ENCODE results near the gene PPHLN1. TPM values are rescaled to one million over a fixed set of nuclear protein-coding genes. Genes with fewer than 3 reads are reported as not detected.
A peak's percentile ranks its signal among the peaks of the same experiment; 100 is the strongest.

PPHLN1 gene
- total RNA-seq, 2 experiments from 2014 or later: 76.9 to 79.3 TPM

- no peak for DNase-seq
- POLR2A ChIA-PET: interaction anchor here (1.3 kb wide), 1 partner anchor 18 kb away, joined by 3 read pairs; no protein-coding TSS in a partner anchor
- no peaks in the 10 kb centered on the region for H3K4me1 Mint-ChIP-seq (ENCODE audit: low read depth)
- no peak overlapping the region for H3K27ac Mint-ChIP-seq
- H3K36me3 Mint-ChIP-seq (ENCODE audit: low read depth): peaks cover 43% of the 10 kb centered on the region
- H3K27me3 Mint-ChIP-seq (ENCODE audit: low read depth): no peaks in the 10 kb centered on the region
- peaks cover 2% of the 10 kb centered on the region for H3K9me3 Mint-ChIP-seq (ENCODE audit: insufficient read depth)
- no peak for ATAC-seq
- CTCF ChIA-PET: no interaction called here
- H3K4me3 Mint-ChIP-seq: no peak overlapping the region
Measured at GRCh38 chr12:42448841-42449240, 122.9 kb downstream of the PPHLN1 start.

- peaks cover 29% of the 10 kb centered on the region for H3K36me3 Mint-ChIP-seq (ENCODE audit: low read depth)
- ChIA-PET CTCF (interaction anchor here (1.1 kb wide), 1 partner anchor 11 kb away, joined by 4 read pairs; no protein-coding TSS in a partner anchor), POLR2A (no interaction called here)
- ATAC-seq (no peak), DNase-seq (no peak)
- H3K27ac Mint-ChIP-seq: no peak overlapping the region
- no peak overlapping the region for H3K4me3 Mint-ChIP-seq
- H3K4me1 Mint-ChIP-seq (ENCODE audit: low read depth): no peaks in the 10 kb centered on the region
- H3K27me3 Mint-ChIP-seq (ENCODE audit: low read depth): no peaks in the 10 kb centered on the region
- no peaks in the 10 kb centered on the region for H3K9me3 Mint-ChIP-seq (ENCODE audit: insufficient read depth)
Measured at GRCh38 chr12:42450248-42450647, 124.3 kb downstream of the PPHLN1 start.

- H3K27ac Mint-ChIP-seq: no peak overlapping the region
- POLR2A ChIA-PET: no interaction called here
- CTCF ChIA-PET: interaction anchor here (1.4 kb wide), 1 partner anchor 10 kb away, joined by 3 read pairs; no protein-coding TSS in a partner anchor
Measured at GRCh38 chr12:42458575-42458974, 132.6 kb downstream of the PPHLN1 start.

GRCh38 chr12:42459336-42459847 is 133.4 kb downstream of the PPHLN1 start:
- H3K27ac Mint-ChIP-seq: no peak overlapping the region
- H3K36me3 Mint-ChIP-seq (ENCODE audit: low read depth): no peaks in the 10 kb centered on the region
- DNase-seq: no peak
- no peak for ATAC-seq
- no peaks in the 10 kb centered on the region for H3K9me3 Mint-ChIP-seq (ENCODE audit: insufficient read depth)
- ChIA-PET POLR2A (no interaction called here), CTCF (interaction anchor here (1.4 kb wide), 1 partner anchor 10 kb away, joined by 3 read pairs; no protein-coding TSS in a partner anchor)
- peaks cover 3% of the 10 kb centered on the region for H3K27me3 Mint-ChIP-seq (ENCODE audit: low read depth)
- H3K4me1 Mint-ChIP-seq (ENCODE audit: low read depth): no peaks in the 10 kb centered on the region
- H3K4me3 Mint-ChIP-seq: no peak overlapping the region

More at GRCh38 chr12:42458575-42458974, 132.6 kb downstream of the PPHLN1 start:
- ATAC-seq (no peak), DNase-seq (no peak)
- Mint-ChIP-seq H3K4me3 (no peak overlapping the region), H3K9me3 (ENCODE audit: insufficient read depth) (no peaks in the 10 kb centered on the region), H3K4me1 (ENCODE audit: low read depth) (no peaks in the 10 kb centered on the region), H3K36me3 (ENCODE audit: low read depth) (no peaks in the 10 kb centered on the region), H3K27me3 (ENCODE audit: low read depth) (peaks cover 3% of the 10 kb centered on the region)

- ChIA-PET POLR2A (no interaction called here), CTCF (no interaction called here)
- Mint-ChIP-seq H3K27me3 (ENCODE audit: low read depth) (peaks cover 3% of the 10 kb centered on the region), H3K4me1 (ENCODE audit: low read depth) (no peaks in the 10 kb centered on the region), H3K9me3 (ENCODE audit: insufficient read depth) (no peaks in the 10 kb centered on the region), H3K36me3 (ENCODE audit: low read depth) (no peaks in the 10 kb centered on the region), H3K27ac (no peak overlapping the region), H3K4me3 (no peak overlapping the region)
- DNase-seq (no peak), ATAC-seq (no peak)
Measured at GRCh38 chr12:42462486-42462885, 136.5 kb downstream of the PPHLN1 start.

- CTCF ChIA-PET: no interaction called here
- ATAC-seq (no peak), DNase-seq (no peak)
- POLR2A ChIA-PET: no interaction called here
- Mint-ChIP-seq H3K4me1 (ENCODE audit: low read depth) (peaks cover 6% of the 10 kb centered on the region), H3K4me3 (no peak overlapping the region), H3K27me3 (ENCODE audit: low read depth) (no peaks in the 10 kb centered on the region), H3K9me3 (ENCODE audit: insufficient read depth) (no peaks in the 10 kb centered on the region), H3K27ac (no peak overlapping the region), H3K36me3 (ENCODE audit: low read depth) (no peaks in the 10 kb centered on the region)
Measured at GRCh38 chr12:42463671-42464070, 137.7 kb downstream of the PPHLN1 start.

GRCh38 chr12:42468341-42468821 is 142.4 kb downstream of the PPHLN1 start:
- Mint-ChIP-seq H3K4me1 (ENCODE audit: low read depth) (peaks cover 20% of the 10 kb centered on the region), H3K9me3 (ENCODE audit: insufficient read depth) (no peaks in the 10 kb centered on the region), H3K27me3 (ENCODE audit: low read depth) (peaks cover 8% of the 10 kb centered on the region), H3K4me3 (no peak overlapping the region), H3K27ac (no peak overlapping the region), H3K36me3 (ENCODE audit: low read depth) (no peaks in the 10 kb centered on the region)
- CTCF ChIA-PET: interaction anchor here (0.7 to 3.3 kb wide), 5 partner anchors 9 to 101 kb away, joined by 3 to 15 read pairs (median 8); no protein-coding TSS in a partner anchor
- no peak for DNase-seq
- POLR2A ChIA-PET: no interaction called here
- no peak for ATAC-seq

GRCh38 chr12:42468921-42469320 is 143.0 kb downstream of the PPHLN1 start:
- ChIA-PET POLR2A (no interaction called here), CTCF (interaction anchor here (0.7 to 3.3 kb wide), 5 partner anchors 10 to 100 kb away, joined by 3 to 15 read pairs (median 8); no protein-coding TSS in a partner anchor)
- Mint-ChIP-seq H3K36me3 (ENCODE audit: low read depth) (no peaks in the 10 kb centered on the region), H3K27me3 (ENCODE audit: low read depth) (peaks cover 12% of the 10 kb centered on the region), H3K4me1 (ENCODE audit: low read depth) (peaks cover 20% of the 10 kb centered on the region), H3K27ac (peak overlapping the region; percentile 21), H3K9me3 (ENCODE audit: insufficient read depth) (no peaks in the 10 kb centered on the region), H3K4me3 (peak overlapping the region; percentile 53)
- DNase-seq (no peak), ATAC-seq (peak; percentile 37)

GRCh38 chr12:42469355-42470175 is 143.6 kb downstream of the PPHLN1 start:
- peak; percentile 22 for DNase-seq
- H3K4me3 Mint-ChIP-seq: peak overlapping the region; percentile 53
- H3K36me3 Mint-ChIP-seq (ENCODE audit: low read depth): no peaks in the 10 kb centered on the region
- no peaks in the 10 kb centered on the region for H3K9me3 Mint-ChIP-seq (ENCODE audit: insufficient read depth)
- peak; percentile 74 for ATAC-seq
- peak overlapping the region; percentile 21 for H3K27ac Mint-ChIP-seq
- H3K4me1 Mint-ChIP-seq (ENCODE audit: low read depth): peaks cover 20% of the 10 kb centered on the region
- ChIA-PET CTCF (interaction anchor here (0.7 to 3.3 kb wide), 5 partner anchors 10 to 98 kb away, joined by 3 to 15 read pairs (median 8); no protein-coding TSS in a partner anchor), POLR2A (no interaction called here)
- H3K27me3 Mint-ChIP-seq (ENCODE audit: low read depth): peaks cover 12% of the 10 kb centered on the region

- no peaks in the 10 kb centered on the region for H3K36me3 Mint-ChIP-seq (ENCODE audit: low read depth)
- ATAC-seq (no peak), DNase-seq (no peak)
- peaks cover 20% of the 10 kb centered on the region for H3K4me1 Mint-ChIP-seq (ENCODE audit: low read depth)
- no peak overlapping the region for H3K27ac Mint-ChIP-seq
- no peaks in the 10 kb centered on the region for H3K9me3 Mint-ChIP-seq (ENCODE audit: insufficient read depth)
- peaks cover 14% of the 10 kb centered on the region for H3K27me3 Mint-ChIP-seq (ENCODE audit: low read depth)
- CTCF ChIA-PET: interaction anchor here (1.4 kb wide), 1 partner anchor 10 kb away, joined by 3 read pairs; no protein-coding TSS in a partner anchor
- H3K4me3 Mint-ChIP-seq: no peak overlapping the region
- POLR2A ChIA-PET: no interaction called here
Measured at GRCh38 chr12:42472376-42472775, 146.4 kb downstream of the PPHLN1 start.

- Mint-ChIP-seq H3K27ac (no peak overlapping the region), H3K27me3 (ENCODE audit: low read depth) (peaks cover 16% of the 10 kb centered on the region), H3K4me3 (no peak overlapping the region), H3K9me3 (ENCODE audit: insufficient read depth) (no peaks in the 10 kb centered on the region), H3K4me1 (ENCODE audit: low read depth) (peaks cover 19% of the 10 kb centered on the region), H3K36me3 (ENCODE audit: low read depth) (no peaks in the 10 kb centered on the region)
- ATAC-seq: no peak
- CTCF ChIA-PET: no interaction called here
- DNase-seq: no peak
- POLR2A ChIA-PET: no interaction called here
Measured at GRCh38 chr12:42473130-42473529, 147.2 kb downstream of the PPHLN1 start.

- POLR2A ChIA-PET: no interaction called here
- CTCF ChIA-PET: no interaction called here
- ATAC-seq: no peak
- no peak for DNase-seq
- H3K4me3 Mint-ChIP-seq: no peak overlapping the region
- H3K36me3 Mint-ChIP-seq (ENCODE audit: low read depth): no peaks in the 10 kb centered on the region
- H3K27me3 Mint-ChIP-seq (ENCODE audit: low read depth): peaks cover 20% of the 10 kb centered on the region
- peaks cover 15% of the 10 kb centered on the region for H3K4me1 Mint-ChIP-seq (ENCODE audit: low read depth)
- H3K9me3 Mint-ChIP-seq (ENCODE audit: insufficient read depth): no peaks in the 10 kb centered on the region
- no peak overlapping the region for H3K27ac Mint-ChIP-seq
Measured at GRCh38 chr12:42473561-42473960, 147.6 kb downstream of the PPHLN1 start.
